CD14-positive monocyte (primary cell): ENCODE results near the gene OR5V1. TPM values are rescaled to one million over a fixed set of nuclear protein-coding genes. Genes with fewer than 3 reads are reported as not detected.
"Not testable (repeated sequence)": the region's sequence is repeated elsewhere in the genome, so short reads cannot be mapped to it uniquely, and the experiment has no call there.

Experiments used
- DNase-seq, 3 donors: peaks; one replicate each; pipeline ENCODE4 v3.0.0-alpha.2; 2011 to 2022
- H2AFZ ChIP-seq: 2 replicates; pipeline ENCODE4 v1.6.0; 2012; ENCODE audit warnings: mild to moderate bottlenecking, low read depth, low read length, inconsistent platforms; ENCODE audit not compliant: insufficient read depth, poor library complexity, severe bottlenecking
- H3K27ac ChIP-seq, 2 donors: 1 replicate in 1 of 2; 2 replicates in 1 of 2; pipeline ENCODE4 v1.5.1; 2012 to 2013; ENCODE audit warnings: low read length in 2 of 2, control low read depth in 1 of 2, inconsistent platforms in 1 of 2, low read depth in 1 of 2, mild to moderate bottlenecking in 1 of 2
- H3K27me3 ChIP-seq, 2 donors: one replicate each; pipeline versions ENCODE4 v1.6.0 to v1.6.1; 2011 to 2013; ENCODE audit warnings: low read length in 2 of 2; ENCODE audit not compliant: control insufficient read depth in 2 of 2, insufficient read depth in 2 of 2
- H3K36me3 ChIP-seq, 2 donors: replicated peaks in 1 of 2; 1 replicate in 1 of 2; 2 replicates in 1 of 2; pipeline versions ENCODE4 v1.5.1 to v1.6.1; 2012 to 2013; ENCODE audit warnings: low read length in 2 of 2, control low read depth in 1 of 2, inconsistent platforms in 1 of 2, mild to moderate bottlenecking in 1 of 2; ENCODE audit not compliant: insufficient read depth in 2 of 2, control insufficient read depth in 1 of 2
- H3K4me1 ChIP-seq, 2 donors: 1 replicate in 1 of 2; 2 replicates in 1 of 2; pipeline versions ENCODE4 v1.5.1 to v1.6.1; 2012 to 2013; ENCODE audit warnings: low read length in 2 of 2, control low read depth in 1 of 2, inconsistent platforms in 1 of 2, mild to moderate bottlenecking in 1 of 2, moderate library complexity in 1 of 2; ENCODE audit not compliant: insufficient read depth in 2 of 2, control insufficient read depth in 1 of 2
- H3K4me2 ChIP-seq: replicated peaks from 2 replicates; pipeline ENCODE3; 2012; ENCODE audit warnings: low read length, moderate library complexity, mild to moderate bottlenecking; ENCODE audit not compliant: poor library complexity, severe bottlenecking; ENCODE audit errors: extremely low read depth
- H3K4me3 ChIP-seq, 3 experiments: fragments of 200-600 bp in 1 of 3; sonication (generic) in 1 of 3; replicated peaks in 1 of 3; 1 replicate in 2 of 3; 2 replicates in 1 of 3; pipeline ENCODE4 v1.5.1; 2011 to 2013; ENCODE audit warnings: low read length in 3 of 3, mild to moderate bottlenecking in 3 of 3, control low read depth in 2 of 3, low read depth in 2 of 3, inconsistent platforms in 1 of 3, moderate library complexity in 1 of 3
- H3K79me2 ChIP-seq: 2 replicates; pipeline ENCODE4 v1.6.0; 2012; ENCODE audit warnings: mild to moderate bottlenecking, control low read depth, inconsistent platforms, low read length, moderate library complexity; ENCODE audit not compliant: insufficient read depth
- H3K9ac ChIP-seq: 2 replicates; pipeline ENCODE4 v1.6.0; 2017; ENCODE audit warnings: low read length, mild to moderate bottlenecking; ENCODE audit not compliant: insufficient read depth, poor library complexity, severe bottlenecking
- H3K9me3 ChIP-seq, 2 donors: replicated peaks in 1 of 2; 1 replicate in 1 of 2; 2 replicates in 1 of 2; pipeline versions ENCODE4 v1.5.1 to v1.6.1; 2012 to 2013; ENCODE audit warnings: low read length in 2 of 2, control low read depth in 1 of 2; ENCODE audit not compliant: control insufficient read depth in 1 of 2, insufficient read depth in 1 of 2
- H4K20me1 ChIP-seq: 2 replicates; pipeline ENCODE4 v1.6.0; 2012; ENCODE audit warnings: mild to moderate bottlenecking, low read length, control low read depth, moderate library complexity; ENCODE audit not compliant: insufficient read depth
- H3K27ac Mint-ChIP-seq, 7 donors: one replicate each; pipeline ENCODE4 v1.8.0; 2020; ENCODE audit warnings: mild to moderate bottlenecking in 7 of 7, mixed read lengths in 7 of 7, moderate library complexity in 6 of 7, inconsistent platforms in 2 of 7
- H3K27me3 Mint-ChIP-seq, 3 donors: one replicate each; pipeline ENCODE4 v1.8.0; 2021 to 2022; ENCODE audit warnings: low read depth in 3 of 3, mild to moderate bottlenecking in 3 of 3, mixed read lengths in 3 of 3, moderate library complexity in 3 of 3, inconsistent platforms in 1 of 3
- H3K36me3 Mint-ChIP-seq, 2 donors: one replicate each; pipeline ENCODE4 v1.8.0; 2020; ENCODE audit warnings: mixed read lengths in 2 of 2, inconsistent platforms in 1 of 2, mild to moderate bottlenecking in 1 of 2
- H3K4me1 Mint-ChIP-seq: one replicate; pipeline ENCODE4 v1.8.0; 2020; ENCODE audit warnings: mild to moderate bottlenecking, mixed read lengths
- H3K4me3 Mint-ChIP-seq, 2 donors: one replicate each; pipeline ENCODE4 v1.8.0; 2020; ENCODE audit warnings: mild to moderate bottlenecking in 2 of 2, mixed read lengths in 2 of 2, moderate library complexity in 1 of 2
- H3K9me3 Mint-ChIP-seq, 7 donors: one replicate each; pipeline ENCODE4 v1.8.0; 2020 to 2022; ENCODE audit warnings: mixed read lengths in 7 of 7, mild to moderate bottlenecking in 6 of 7, moderate library complexity in 6 of 7, inconsistent platforms in 2 of 7
- WGBS: methylation state at CpG from one replicate; pipeline ENCODE4 v1.1.5; 2013; ENCODE audit warnings: missing lambda C conversion rate; ENCODE audit not compliant: insufficient coverage; 5-methylcytosine and 5-hydroxymethylcytosine counted together
- intact Hi-C, 2 donors: fragments of 100-400 bp; cut with micrococcal nuclease; formaldehyde crosslinking; loops; one replicate each; pipeline versions ENCODE4 v1.15.0 to v1.15.1; 2023
- polyA plus RNA-seq, 3 donors: library from polyadenylated mRNA; depleted of rRNA in 1 of 3; unstranded in 2 of 3; stranded (reverse) in 1 of 3; fragments of 300-500 nt in 2 of 3; fragments of >200 nt in 1 of 3; fragmentation: Illumina TruSeq in 2 of 3; gene quantifications; 1 replicate in 2 of 3; 2 replicates in 1 of 3; pipeline ENCODE4 v1.2.3, GENCODE V29; 2012 to 2021
- TF ChIP-seq, protein P1 (sequence below): fragments of 200-600 bp; IDR thresholded peaks from one replicate; pipeline ENCODE4 v1.8.0; 2022; ENCODE audit warnings: antibody characterized with exemption, mild to moderate bottlenecking

Gene OR5V1
- polyA plus RNA-seq, 3 donors, result not detected

GRCh38 chr6:29332676-29333075 lies 36.0 kb downstream of the OR5V1 start:
- no peak overlapping the region for H2AFZ ChIP-seq
- no peak overlapping the region for H3K4me2 ChIP-seq
- no peak for DNase-seq
- TF ChIP-seq, protein P1, sequence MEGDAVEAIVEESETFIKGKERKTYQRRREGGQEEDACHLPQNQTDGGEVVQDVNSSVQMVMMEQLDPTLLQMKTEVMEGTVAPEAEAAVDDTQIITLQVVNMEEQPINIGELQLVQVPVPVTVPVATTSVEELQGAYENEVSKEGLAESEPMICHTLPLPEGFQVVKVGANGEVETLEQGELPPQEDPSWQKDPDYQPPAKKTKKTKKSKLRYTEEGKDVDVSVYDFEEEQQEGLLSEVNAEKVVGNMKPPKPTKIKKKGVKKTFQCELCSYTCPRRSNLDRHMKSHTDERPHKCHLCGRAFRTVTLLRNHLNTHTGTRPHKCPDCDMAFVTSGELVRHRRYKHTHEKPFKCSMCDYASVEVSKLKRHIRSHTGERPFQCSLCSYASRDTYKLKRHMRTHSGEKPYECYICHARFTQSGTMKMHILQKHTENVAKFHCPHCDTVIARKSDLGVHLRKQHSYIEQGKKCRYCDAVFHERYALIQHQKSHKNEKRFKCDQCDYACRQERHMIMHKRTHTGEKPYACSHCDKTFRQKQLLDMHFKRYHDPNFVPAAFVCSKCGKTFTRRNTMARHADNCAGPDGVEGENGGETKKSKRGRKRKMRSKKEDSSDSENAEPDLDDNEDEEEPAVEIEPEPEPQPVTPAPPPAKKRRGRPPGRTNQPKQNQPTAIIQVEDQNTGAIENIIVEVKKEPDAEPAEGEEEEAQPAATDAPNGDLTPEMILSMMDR, result no peak
- H3K4me1 ChIP-seq, result no peaks in the 10 kb centered on the region
- no peaks in the 10 kb centered on the region for H3K79me2 ChIP-seq
- no peak overlapping the region for H3K27ac ChIP-seq
- peaks cover 0 to 4% (median 2%) of the 10 kb centered on the region in 7 donors for H3K9me3 Mint-ChIP-seq
- no peaks in the 10 kb centered on the region for H3K9me3 ChIP-seq
- peaks cover 0 to 5% (median 4%) of the 10 kb centered on the region in 3 donors for H3K27me3 Mint-ChIP-seq
- no peaks in the 10 kb centered on the region for H3K4me1 Mint-ChIP-seq
- H4K20me1 ChIP-seq, result no peaks in the 10 kb centered on the region
- H3K27me3 ChIP-seq, result no peaks in the 10 kb centered on the region
- H3K36me3 Mint-ChIP-seq, result no peaks in the 10 kb centered on the region
- H3K36me3 ChIP-seq, result no peaks in the 10 kb centered on the region
- no peak overlapping the region for H3K9ac ChIP-seq
- intact Hi-C loops, result no loop called here
- H3K4me3 ChIP-seq, result no peak overlapping the region
- peak overlapping the region in 1 of 7 donors; percentile 52 for H3K27ac Mint-ChIP-seq
- H3K4me3 Mint-ChIP-seq, result no peak overlapping the region

GRCh38 chr6:29325777-29326176 lies 42.9 kb downstream of the OR5V1 start:
- no peaks in the 10 kb centered on the region for H3K27me3 ChIP-seq
- H3K36me3 ChIP-seq, result no peaks in the 10 kb centered on the region
- H3K4me3 ChIP-seq, result no peak overlapping the region
- H3K79me2 ChIP-seq, result no peaks in the 10 kb centered on the region
- no peaks in the 10 kb centered on the region for H3K36me3 Mint-ChIP-seq
- H3K27me3 Mint-ChIP-seq, result peaks cover 0 to 8% (median 2%) of the 10 kb centered on the region in 3 donors
- intact Hi-C loops, result no loop called here
- H3K9ac ChIP-seq, result no peak overlapping the region
- TF ChIP-seq, protein P1, result no peak
- no peaks in the 10 kb centered on the region for H3K4me1 Mint-ChIP-seq
- H3K9me3 ChIP-seq, result no peaks in the 10 kb centered on the region
- H3K27ac ChIP-seq, result no peak overlapping the region
- no peaks in the 10 kb centered on the region for H3K4me1 ChIP-seq
- no peak overlapping the region for H3K4me3 Mint-ChIP-seq
- no peak overlapping the region for H3K27ac Mint-ChIP-seq
- no peak for DNase-seq
- H2AFZ ChIP-seq, result no peak overlapping the region
- no peaks in the 10 kb centered on the region for H4K20me1 ChIP-seq
- H3K9me3 Mint-ChIP-seq, result peaks cover 0 to 3% (median 0%) of the 10 kb centered on the region in 7 donors
- H3K4me2 ChIP-seq, result no peak overlapping the region
- WGBS, result 100% methylated on average over 2 of the region's 4 CpGs

DNA sequence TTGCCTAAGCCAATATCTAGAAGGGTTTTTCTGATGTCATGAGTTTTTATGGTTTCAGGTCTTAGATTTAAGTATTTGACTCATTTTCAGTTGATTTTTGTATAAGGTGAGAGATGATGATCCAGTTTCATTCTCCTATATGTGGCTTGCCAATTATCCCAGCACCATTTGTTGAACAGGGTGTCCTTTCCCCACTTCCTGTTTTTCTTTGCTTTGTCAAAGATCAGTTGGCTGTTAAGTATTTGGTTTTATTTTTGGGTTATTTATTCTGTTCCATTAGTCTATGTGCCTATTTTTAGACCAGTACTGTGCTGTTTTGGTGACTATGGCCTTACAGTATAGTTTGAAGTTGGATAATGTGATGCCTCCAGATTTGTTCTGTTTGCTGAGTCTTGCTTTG lies 45.3 kb downstream of the OR5V1 start:
- H2AFZ ChIP-seq, H3K4me2 ChIP-seq, H3K36me3 ChIP-seq, H3K36me3 Mint-ChIP-seq, H4K20me1 ChIP-seq, H3K79me2 ChIP-seq, H3K4me1 ChIP-seq, DNase-seq, intact Hi-C loops, H3K27me3 ChIP-seq, H3K27ac Mint-ChIP-seq, H3K9me3 ChIP-seq, H3K4me3 Mint-ChIP-seq, H3K4me1 Mint-ChIP-seq, H3K4me3 ChIP-seq, H3K9me3 Mint-ChIP-seq, H3K9ac ChIP-seq, H3K27ac ChIP-seq, H3K27me3 Mint-ChIP-seq: not testable (repeated sequence)
